Activated CD4-positive, alpha-beta memory T cell treated with anti-CD3 and anti-CD28 coated beads for 36 hours (primary cell): ENCODE results near the gene ENPP1. TPM values are rescaled to one million over a fixed set of nuclear protein-coding genes. Genes with fewer than 3 reads are reported as not detected.
"Not testable (repeated sequence)": the region's sequence is repeated elsewhere in the genome, so short reads cannot be mapped to it uniquely, and the experiment has no call there.

Source experiments
- CTCF ChIA-PET: fragments of 350-600 bp; sonication (Branson Sonifier 250); formaldehyde crosslinking; loops from one replicate; lab custom pipeline; 2021; ENCODE audit warnings: antibody characterized with exemption, inconsistent platforms; lab: Charles Lee
- POLR2A ChIA-PET: fragments of 350-600 bp; sonication (Branson Sonifier 250); formaldehyde crosslinking; loops from one replicate; lab custom pipeline; 2021; ENCODE audit warnings: antibody characterized with exemption; lab: Charles Lee
- DNase-seq: peaks from one replicate; pipeline ENCODE4 v3.0.0-alpha.2; 2020
- H3K27ac Mint-ChIP-seq: one replicate; pipeline ENCODE4 v1.8.0; 2021; ENCODE audit warnings: mixed read lengths
- H3K27me3 Mint-ChIP-seq: one replicate; pipeline ENCODE4 v1.8.0; 2021; ENCODE audit warnings: mixed read lengths
- H3K36me3 Mint-ChIP-seq: one replicate; pipeline ENCODE4 v1.8.0; 2021; ENCODE audit warnings: mixed read lengths
- H3K4me1 Mint-ChIP-seq: one replicate; pipeline ENCODE4 v1.8.0; 2021; ENCODE audit warnings: low read depth, mixed read lengths
- H3K4me3 Mint-ChIP-seq: one replicate; pipeline ENCODE4 v1.8.0; 2021; ENCODE audit warnings: mild to moderate bottlenecking, mixed read lengths
- H3K9me3 Mint-ChIP-seq: one replicate; pipeline ENCODE4 v1.8.0; 2021; ENCODE audit warnings: mixed read lengths
- intact Hi-C: fragments of 100-400 bp; cut with micrococcal nuclease; formaldehyde crosslinking; loops from one replicate; pipeline ENCODE4 v1.15.1; 2023
- total RNA-seq, 2 experiments: library from RNA; stranded (reverse); gene quantifications; one replicate each; pipeline ENCODE4 v1.2.3, GENCODE V29; 2021

ENPP1 gene
- total RNA-seq, 2 experiments from 2014 or later = 1.1 to 1.4 TPM

GRCh38 chr6:131858765-131859415 is 51.1 kb downstream of the ENPP1 start:
- no peaks in the 10 kb centered on the region for H3K36me3 Mint-ChIP-seq
- ChIA-PET POLR2A (interaction anchor here (0.6 kb wide), 1 partner anchor 197 kb away, joined by 5 read pairs; no protein-coding TSS in a partner anchor), CTCF (interaction anchor here (1.9 kb wide), 1 partner anchor 9 kb away, joined by 8 read pairs; no protein-coding TSS in a partner anchor)

GRCh38 chr6:131859658-131860057 is 51.8 kb downstream of the ENPP1 start:
- H3K4me1 Mint-ChIP-seq, POLR2A ChIA-PET, H3K27ac Mint-ChIP-seq, H3K27me3 Mint-ChIP-seq, intact Hi-C loops, H3K36me3 Mint-ChIP-seq, H3K4me3 Mint-ChIP-seq, DNase-seq, H3K9me3 Mint-ChIP-seq: not testable (repeated sequence)
- CTCF ChIA-PET = interaction anchor here (1.9 kb wide), 1 partner anchor 8 kb away, joined by 8 read pairs; no protein-coding TSS in a partner anchor

More at GRCh38 chr6:131858765-131859415, 51.1 kb downstream of the ENPP1 start:
- intact Hi-C loops = no loop called here
- DNase-seq = no peak
- H3K4me3 Mint-ChIP-seq = no peak overlapping the region
- H3K27ac Mint-ChIP-seq = no peak overlapping the region
- H3K9me3 Mint-ChIP-seq = no peaks in the 10 kb centered on the region
- peaks cover 5% of the 10 kb centered on the region for H3K27me3 Mint-ChIP-seq
- peaks cover 1% of the 10 kb centered on the region for H3K4me1 Mint-ChIP-seq

- H3K36me3 Mint-ChIP-seq = no peaks in the 10 kb centered on the region
- H3K4me3 Mint-ChIP-seq = no peak overlapping the region
- peaks cover 6% of the 10 kb centered on the region for H3K27me3 Mint-ChIP-seq
- H3K27ac Mint-ChIP-seq = no peak overlapping the region
- H3K9me3 Mint-ChIP-seq = no peaks in the 10 kb centered on the region
- DNase-seq = no peak
- H3K4me1 Mint-ChIP-seq = peaks cover 1% of the 10 kb centered on the region
- intact Hi-C loops = no loop called here
- CTCF ChIA-PET = no interaction called here
- POLR2A ChIA-PET = interaction anchor here (0.6 kb wide), 1 partner anchor 880 kb away, joined by 3 read pairs; no protein-coding TSS in a partner anchor
Measured at GRCh38 chr6:131861381-131861780, 53.6 kb downstream of the ENPP1 start.

- H3K4me3 Mint-ChIP-seq = no peak overlapping the region
- H3K27ac Mint-ChIP-seq = no peak overlapping the region
- no peaks in the 10 kb centered on the region for H3K36me3 Mint-ChIP-seq
- CTCF ChIA-PET = no interaction called here
- DNase-seq = no peak
- peaks cover 1% of the 10 kb centered on the region for H3K4me1 Mint-ChIP-seq
- intact Hi-C loops = no loop called here
- H3K9me3 Mint-ChIP-seq = no peaks in the 10 kb centered on the region
- peaks cover 6% of the 10 kb centered on the region for H3K27me3 Mint-ChIP-seq
- POLR2A ChIA-PET = no interaction called here
Measured at GRCh38 chr6:131862476-131862875, 54.7 kb downstream of the ENPP1 start.

- Mint-ChIP-seq H3K9me3 (no peaks in the 10 kb centered on the region), H3K36me3 (no peaks in the 10 kb centered on the region), H3K4me3 (no peak overlapping the region), H3K27ac (no peak overlapping the region), H3K4me1 (peaks cover 1% of the 10 kb centered on the region), H3K27me3 (peaks cover 2% of the 10 kb centered on the region)
- intact Hi-C loops = no loop called here
- ChIA-PET CTCF (interaction anchor here (0.9 to 1.7 kb wide), 2 partner anchors 9 to 240 kb away, joined by 3 to 8 read pairs; partner anchors contain the start of gene MED23), POLR2A (no interaction called here)
- DNase-seq = no peak
Measured at GRCh38 chr6:131867744-131868143, 59.9 kb downstream of the ENPP1 start.

- no peaks in the 10 kb centered on the region for H3K36me3 Mint-ChIP-seq
- no peaks in the 10 kb centered on the region for H3K9me3 Mint-ChIP-seq
- DNase-seq = no peak
- peaks cover under 1% of the 10 kb centered on the region for H3K4me1 Mint-ChIP-seq
- H3K27ac Mint-ChIP-seq = no peak overlapping the region
- ChIA-PET CTCF (interaction anchor here (1.7 kb wide), 1 partner anchor 10 kb away, joined by 8 read pairs; no protein-coding TSS in a partner anchor), POLR2A (no interaction called here)
- no peak overlapping the region for H3K4me3 Mint-ChIP-seq
- intact Hi-C loops = no loop called here
- peaks cover 2% of the 10 kb centered on the region for H3K27me3 Mint-ChIP-seq
Measured at GRCh38 chr6:131868836-131869235, 61.0 kb downstream of the ENPP1 start.

- CTCF ChIA-PET = no interaction called here
- DNase-seq = no peak
- Mint-ChIP-seq H3K27me3 (no peaks in the 10 kb centered on the region), H3K36me3 (no peaks in the 10 kb centered on the region), H3K4me3 (no peak overlapping the region), H3K9me3 (no peaks in the 10 kb centered on the region), H3K4me1 (no peaks in the 10 kb centered on the region), H3K27ac (no peak overlapping the region)
- intact Hi-C loops = no loop called here
- POLR2A ChIA-PET = no interaction called here
Measured at GRCh38 chr6:131875647-131876046, 67.8 kb downstream of the ENPP1 start.

- intact Hi-C loops = no loop called here
- H3K4me1 Mint-ChIP-seq = no peaks in the 10 kb centered on the region
- ChIA-PET CTCF (no interaction called here), POLR2A (no interaction called here)
- H3K4me3 Mint-ChIP-seq = no peak overlapping the region
- H3K36me3 Mint-ChIP-seq = no peaks in the 10 kb centered on the region
- DNase-seq = no peak
- no peaks in the 10 kb centered on the region for H3K27me3 Mint-ChIP-seq
- H3K27ac Mint-ChIP-seq = no peak overlapping the region
- H3K9me3 Mint-ChIP-seq = no peaks in the 10 kb centered on the region
Measured at GRCh38 chr6:131876545-131876944, 68.7 kb downstream of the ENPP1 start.

- intact Hi-C loops = no loop called here
- no peaks in the 10 kb centered on the region for H3K4me1 Mint-ChIP-seq
- no peaks in the 10 kb centered on the region for H3K9me3 Mint-ChIP-seq
- H3K27ac Mint-ChIP-seq = no peak overlapping the region
- no peak overlapping the region for H3K4me3 Mint-ChIP-seq
- POLR2A ChIA-PET = no interaction called here
- H3K27me3 Mint-ChIP-seq = no peaks in the 10 kb centered on the region
- H3K36me3 Mint-ChIP-seq = no peaks in the 10 kb centered on the region
- CTCF ChIA-PET = no interaction called here
- DNase-seq = no peak
Measured at GRCh38 chr6:131877999-131878789, 70.4 kb downstream of the ENPP1 start.

GRCh38 chr6:131883016-131883415 is 75.2 kb downstream of the ENPP1 start:
- DNase-seq = no peak
- Mint-ChIP-seq H3K9me3 (no peaks in the 10 kb centered on the region), H3K27me3 (no peaks in the 10 kb centered on the region), H3K36me3 (no peaks in the 10 kb centered on the region), H3K4me1 (no peaks in the 10 kb centered on the region), H3K27ac (no peak overlapping the region), H3K4me3 (no peak overlapping the region)
- CTCF ChIA-PET = interaction anchor here (0.6 kb wide), 1 partner anchor 11 kb away, joined by 3 read pairs; no protein-coding TSS in a partner anchor
- intact Hi-C loops = no loop called here
- POLR2A ChIA-PET = no interaction called here

- Mint-ChIP-seq H3K4me3 (no peak overlapping the region), H3K4me1 (no peaks in the 10 kb centered on the region), H3K27ac (no peak overlapping the region), H3K27me3 (peaks cover 2% of the 10 kb centered on the region), H3K9me3 (peaks cover 2% of the 10 kb centered on the region), H3K36me3 (no peaks in the 10 kb centered on the region)
- POLR2A ChIA-PET = no interaction called here
- CTCF ChIA-PET = no interaction called here
- intact Hi-C loops = no loop called here
- no peak for DNase-seq
Measured at GRCh38 chr6:131885237-131885636, 77.4 kb downstream of the ENPP1 start.

- no peaks in the 10 kb centered on the region for H3K36me3 Mint-ChIP-seq
- H3K4me3 Mint-ChIP-seq = no peak overlapping the region
- peaks cover 5% of the 10 kb centered on the region for H3K27me3 Mint-ChIP-seq
- POLR2A ChIA-PET = no interaction called here
- peaks cover 2% of the 10 kb centered on the region for H3K9me3 Mint-ChIP-seq
- intact Hi-C loops = no loop called here
- DNase-seq = no peak
- CTCF ChIA-PET = no interaction called here
- no peaks in the 10 kb centered on the region for H3K4me1 Mint-ChIP-seq
- no peak overlapping the region for H3K27ac Mint-ChIP-seq
Measured at GRCh38 chr6:131886517-131886916, 78.7 kb downstream of the ENPP1 start.
